GM12878 (cell line): ENCODE measurements around the gene KRTAP10-7. TPM values are rescaled to one million over a fixed set of nuclear protein-coding genes. Genes with fewer than 3 reads are reported as not detected.
"Not testable (repeated sequence)": the region's sequence is repeated elsewhere in the genome, so short reads cannot be mapped to it uniquely, and the experiment has no call there.

Experiments used
- ATAC-seq: fragments of 200-7000 bp; cut with Tn5 transposase; 3 replicates; pipeline ENCODE4 v1.9.1; 2020; ENCODE audit warnings: mild to moderate bottlenecking, moderate library complexity
- BruUV-seq: library from RNA; stranded (reverse); fragments of 400-500 nt; replicated peaks from 2 replicates; lab custom pipeline; 2021; lab: Mats Ljungman, UMichigan
- CTCF ChIA-PET: fragments of 300-600 bp; sonication (Branson Sonifier 250); formaldehyde crosslinking; extraction: SDS; loops from one replicate; lab custom pipeline; 2021; ENCODE audit warnings: inconsistent platforms; lab: Yijun Ruan, JAX
- POLR2A ChIA-PET: fragments of 350-600 bp; formaldehyde crosslinking; extraction: SDS; loops from one replicate; lab custom pipeline; 2021; ENCODE audit warnings: inconsistent platforms; lab: Charles Lee
- RAD21 ChIA-PET: fragments of 300-600 bp; sonication (Branson Sonifier 250); formaldehyde crosslinking; loops from one replicate; lab custom pipeline; 2023; ENCODE audit warnings: antibody characterized with exemption; ENCODE audit not compliant: unreplicated experiment; lab: Charles Lee
- SMC1A ChIA-PET: fragments of 300-600 bp; sonication (Branson Sonifier 250); formaldehyde crosslinking; loops from one replicate; lab custom pipeline; 2023; ENCODE audit not compliant: unreplicated experiment, uncharacterized antibody; lab: Charles Lee
- DNase-seq: peaks from one replicate; pipeline ENCODE4 v3.0.0-alpha.2; 2011; ENCODE audit warnings: low read depth, low spot score
- FAIRE-seq: peaks from 3 replicates; lab custom pipeline; 2011; peaks lifted over from hg19 to GRCh38; lab: Jason Lieb, UNC
- H2AFZ ChIP-seq: 2 replicates; pipeline ENCODE4 v1.6.0; 2011; ENCODE audit warnings: low read depth, low read length, control low read depth; ENCODE audit not compliant: control insufficient read depth
- H3K27ac ChIP-seq: 2 replicates; pipeline ENCODE4 v1.5.1; 2011; ENCODE audit warnings: control low read depth; ENCODE audit not compliant: control insufficient read depth, insufficient read depth
- H3K27me3 ChIP-seq, 2 experiments: replicated peaks in 1 of 2; 2 replicates each; pipeline versions ENCODE4 v1.6.0 to v1.6.1; 2011; ENCODE audit warnings: low read length in 1 of 2; ENCODE audit not compliant: control insufficient read depth in 2 of 2, insufficient read depth in 2 of 2
- H3K36me3 ChIP-seq, 2 experiments: 2 replicates each; pipeline ENCODE4 v1.5.1; 2011; ENCODE audit warnings: low read length in 1 of 2; ENCODE audit not compliant: control insufficient read depth in 2 of 2, insufficient read depth in 2 of 2
- H3K4me1 ChIP-seq: 2 replicates; pipeline ENCODE4 v1.6.1; 2011; ENCODE audit warnings: mild to moderate bottlenecking, low read length, moderate library complexity, mixed read lengths; ENCODE audit not compliant: control insufficient read depth, insufficient read depth
- H3K4me2 ChIP-seq: 2 replicates; pipeline ENCODE4 v1.6.0; 2011; ENCODE audit warnings: control low read depth; ENCODE audit not compliant: control insufficient read depth, insufficient read depth
- H3K4me3 ChIP-seq: fragments of 200-600 bp; sonication (generic); 2 replicates; pipeline ENCODE4 v1.5.1; 2016
- H3K79me2 ChIP-seq: 2 replicates; pipeline ENCODE4 v1.6.0; 2011; ENCODE audit warnings: low read length; ENCODE audit not compliant: control insufficient read depth, insufficient read depth
- H3K9ac ChIP-seq: 2 replicates; pipeline ENCODE4 v1.8.0; 2011; ENCODE audit warnings: low read length, control low read depth, mixed read lengths; ENCODE audit not compliant: control insufficient read depth, insufficient read depth
- H3K9me3 ChIP-seq: replicated peaks from 3 replicates; pipeline ENCODE4 v1.5.1; 2011; ENCODE audit warnings: mild to moderate bottlenecking, low read length; ENCODE audit not compliant: control insufficient read depth, insufficient read depth
- H4K20me1 ChIP-seq: 2 replicates; pipeline ENCODE4 v1.6.0; 2011; ENCODE audit not compliant: control insufficient read depth, insufficient read depth
- CBX5 ChIP-seq: sonication (generic); IDR thresholded peaks from 2 replicates; pipeline ENCODE4 v1.6.1; 2016; ENCODE audit warnings: low read depth, moderate library complexity, mild to moderate bottlenecking, inconsistent platforms
- CHD1 ChIP-seq: IDR thresholded peaks from 2 replicates; pipeline ENCODE4 v1.6.1; 2012; ENCODE audit warnings: low read depth, low read length, improper control_type of control experiment
- HDAC2 ChIP-seq: fragments of 200-600 bp; sonication (generic); IDR thresholded peaks from 2 replicates; pipeline ENCODE4 v1.6.1; 2017
- NR2C2 ChIP-seq: IDR thresholded peaks from 2 replicates; pipeline ENCODE4 v1.6.1; 2011; ENCODE audit warnings: borderline replicate concordance, low read depth; ENCODE audit not compliant: control insufficient read depth, insufficient read length
- ZBED1 ChIP-seq: IDR thresholded peaks from 2 replicates; pipeline ENCODE4 v1.6.1; 2016; ENCODE audit warnings: borderline replicate concordance
- WGBS: methylation state at CpG from one replicate; pipeline ENCODE4 v1.1.6; 2016; ENCODE audit warnings: low lambda C conversion rate; ENCODE audit not compliant: insufficient replicate concordance, insufficient coverage; ENCODE audit errors: missing lambda C conversion rate; 5-methylcytosine and 5-hydroxymethylcytosine counted together
- in situ Hi-C: fragments of 300-500 bp; cut with MboI; formaldehyde crosslinking; loops from 9 replicates; pipeline ENCODE4 v1.14.3; 2018; ENCODE audit warnings: mixed read lengths
- intact Hi-C: fragments of 100-400 bp; cut with micrococcal nuclease; formaldehyde crosslinking; loops from one replicate; pipeline ENCODE4 v1.14.2; 2022; ENCODE audit not compliant: unreplicated experiment
- polyA plus RNA-seq, 11 experiments: library from polyadenylated mRNA; depleted of rRNA in 4 of 11; unstranded in 6 of 11; stranded (reverse) in 5 of 11; fragments of >200 nt; fragmentation: Nextera tagmentation in 4 of 11; fragmentation: Illumina TruSeq in 1 of 11; extraction: Ambion mirVana in 4 of 11; extraction: Trizol in 1 of 11; gene quantifications; 1 replicate in 1 of 11; 2 replicates in 10 of 11; pipeline versions ENCODE4 v1.2.1 to v1.2.3, GENCODE V29; 2011 to 2016; ENCODE audit warnings: inconsistent platforms in 2 of 11, missing spikeins in 2 of 11, low read depth in 1 of 11
- total RNA-seq, 4 experiments: library from RNA; depleted of rRNA in 3 of 4; stranded (reverse); fragments of >200 nt in 3 of 4; fragmentation: Illumina TruSeq in 1 of 4; extraction: Trizol in 1 of 4; gene quantifications; 2 replicates each; pipeline versions ENCODE4 v1.2.1 to v1.2.3, GENCODE V29; 2013 to 2021
- TF ChIP-seq, protein P1 (sequence below): IDR thresholded peaks from 2 replicates; pipeline ENCODE4 v1.6.1; 2012; ENCODE audit warnings: mild to moderate bottlenecking, low read depth, low read length

KRTAP10-7 gene
- total and polyA plus RNA-seq, 10 of the 15 experiments (the other 5 are each of a cell fraction or from before 2014, with no cell fraction given): not detected

DNA sequence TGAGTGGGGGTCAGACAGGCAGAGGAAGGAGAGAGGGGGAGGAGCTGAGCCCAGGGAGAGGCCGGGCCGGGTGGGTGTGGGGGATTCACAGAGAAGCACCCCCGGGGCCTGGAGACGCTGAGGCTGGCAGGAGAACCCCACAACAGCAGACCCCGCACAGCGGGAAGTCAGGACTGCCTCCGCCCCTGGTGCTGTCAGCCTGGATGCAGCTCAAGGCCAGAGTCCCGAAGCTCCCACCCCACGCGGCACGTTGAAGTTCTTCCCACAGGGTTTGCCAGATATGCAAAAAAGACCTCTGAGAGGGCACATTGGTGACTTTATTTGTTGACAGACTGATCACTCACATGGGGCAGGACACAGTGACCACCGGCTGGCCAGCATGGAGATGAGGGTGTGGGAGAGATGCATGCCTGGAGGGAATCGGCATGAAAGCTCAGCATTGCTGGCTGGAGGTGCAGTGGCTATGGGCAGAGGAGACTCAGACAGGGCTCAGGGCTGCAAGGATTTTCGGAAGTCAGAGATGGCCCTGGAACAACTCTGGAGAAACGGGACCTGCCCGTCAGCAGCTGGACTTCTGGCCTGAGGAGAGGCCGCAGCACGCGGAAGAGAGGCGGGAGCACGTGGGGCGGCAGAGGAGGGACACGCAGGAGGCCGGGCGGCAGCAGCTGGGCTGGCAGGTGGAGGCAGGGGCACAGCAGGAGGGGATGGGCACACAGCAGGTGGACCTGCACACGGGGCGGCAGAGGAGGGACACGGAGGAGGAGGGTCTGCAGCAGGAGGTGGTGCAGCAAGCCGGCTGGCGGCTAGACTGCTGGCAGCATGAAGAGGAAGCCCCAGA lies 42.7 kb upstream of the KRTAP10-7 start (continued):
- TF ChIP-seq, protein P1, sequence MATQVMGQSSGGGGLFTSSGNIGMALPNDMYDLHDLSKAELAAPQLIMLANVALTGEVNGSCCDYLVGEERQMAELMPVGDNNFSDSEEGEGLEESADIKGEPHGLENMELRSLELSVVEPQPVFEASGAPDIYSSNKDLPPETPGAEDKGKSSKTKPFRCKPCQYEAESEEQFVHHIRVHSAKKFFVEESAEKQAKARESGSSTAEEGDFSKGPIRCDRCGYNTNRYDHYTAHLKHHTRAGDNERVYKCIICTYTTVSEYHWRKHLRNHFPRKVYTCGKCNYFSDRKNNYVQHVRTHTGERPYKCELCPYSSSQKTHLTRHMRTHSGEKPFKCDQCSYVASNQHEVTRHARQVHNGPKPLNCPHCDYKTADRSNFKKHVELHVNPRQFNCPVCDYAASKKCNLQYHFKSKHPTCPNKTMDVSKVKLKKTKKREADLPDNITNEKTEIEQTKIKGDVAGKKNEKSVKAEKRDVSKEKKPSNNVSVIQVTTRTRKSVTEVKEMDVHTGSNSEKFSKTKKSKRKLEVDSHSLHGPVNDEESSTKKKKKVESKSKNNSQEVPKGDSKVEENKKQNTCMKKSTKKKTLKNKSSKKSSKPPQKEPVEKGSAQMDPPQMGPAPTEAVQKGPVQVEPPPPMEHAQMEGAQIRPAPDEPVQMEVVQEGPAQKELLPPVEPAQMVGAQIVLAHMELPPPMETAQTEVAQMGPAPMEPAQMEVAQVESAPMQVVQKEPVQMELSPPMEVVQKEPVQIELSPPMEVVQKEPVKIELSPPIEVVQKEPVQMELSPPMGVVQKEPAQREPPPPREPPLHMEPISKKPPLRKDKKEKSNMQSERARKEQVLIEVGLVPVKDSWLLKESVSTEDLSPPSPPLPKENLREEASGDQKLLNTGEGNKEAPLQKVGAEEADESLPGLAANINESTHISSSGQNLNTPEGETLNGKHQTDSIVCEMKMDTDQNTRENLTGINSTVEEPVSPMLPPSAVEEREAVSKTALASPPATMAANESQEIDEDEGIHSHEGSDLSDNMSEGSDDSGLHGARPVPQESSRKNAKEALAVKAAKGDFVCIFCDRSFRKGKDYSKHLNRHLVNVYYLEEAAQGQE: no peak
- no peak for TF ChIP-seq HDAC2
- TF ChIP-seq NR2C2: no peak
- TF ChIP-seq CBX5: no peak
- no peak for TF ChIP-seq CHD1
- TF ChIP-seq ZBED1: no peak

DNA sequence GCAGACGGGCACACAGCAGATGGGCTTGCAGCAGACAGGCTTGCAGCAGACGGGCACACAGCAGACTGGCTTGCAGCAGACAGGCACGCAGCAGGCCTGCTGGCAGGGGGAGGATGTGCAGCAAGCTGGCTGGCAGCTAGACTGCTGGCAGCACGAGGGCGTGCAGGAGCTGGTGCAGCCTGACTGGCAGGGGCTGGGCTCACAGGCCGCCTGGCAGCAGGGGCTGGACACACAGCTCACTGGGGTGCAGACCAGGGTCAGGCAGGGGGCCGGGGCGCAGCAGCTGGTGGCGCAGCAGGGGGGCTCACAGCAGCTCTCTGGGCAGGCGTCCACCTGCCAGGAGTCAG lies 42.1 kb upstream of the KRTAP10-7 start:
- H3K36me3 ChIP-seq, H3K79me2 ChIP-seq, H3K9me3 ChIP-seq, FAIRE-seq, H3K9ac ChIP-seq, CTCF ChIA-PET, H4K20me1 ChIP-seq, BruUV-seq, H3K27ac ChIP-seq, intact Hi-C loops, in situ Hi-C loops, H3K27me3 ChIP-seq, DNase-seq, POLR2A ChIA-PET, H3K4me2 ChIP-seq, SMC1A ChIA-PET, ATAC-seq, H3K4me3 ChIP-seq, H3K4me1 ChIP-seq, RAD21 ChIA-PET, H2AFZ ChIP-seq: not testable (repeated sequence)
- 25% methylated on average over 8 of the region's 10 CpGs for WGBS
